ENCODE data around the gene SYT6. TPM values are rescaled to one million over a fixed set of nuclear protein-coding genes. Genes with fewer than 3 reads are reported as not detected.

Gene SYT6
- total RNA-seq, 1 donor from 2014 or later, result not detected

GRCh38 chr1:114154146-114154962, 685 bp upstream of the SYT6 start:
- Histone ChIP-seq H3K36me3 (no peaks in the 10 kb centered on the region), H3K27ac (replicated peaks) (no peak overlapping the region), H3K9me3 (replicated peaks) (no peaks in the 10 kb centered on the region), H3K4me1 (peaks cover 33% of the 10 kb centered on the region), H3K27me3 (ENCODE audit: low read depth) (peaks cover 100% of the 10 kb centered on the region), H3K4me3 (peak overlapping the region; percentile 65)
- TF ChIP-seq, protein P1, sequence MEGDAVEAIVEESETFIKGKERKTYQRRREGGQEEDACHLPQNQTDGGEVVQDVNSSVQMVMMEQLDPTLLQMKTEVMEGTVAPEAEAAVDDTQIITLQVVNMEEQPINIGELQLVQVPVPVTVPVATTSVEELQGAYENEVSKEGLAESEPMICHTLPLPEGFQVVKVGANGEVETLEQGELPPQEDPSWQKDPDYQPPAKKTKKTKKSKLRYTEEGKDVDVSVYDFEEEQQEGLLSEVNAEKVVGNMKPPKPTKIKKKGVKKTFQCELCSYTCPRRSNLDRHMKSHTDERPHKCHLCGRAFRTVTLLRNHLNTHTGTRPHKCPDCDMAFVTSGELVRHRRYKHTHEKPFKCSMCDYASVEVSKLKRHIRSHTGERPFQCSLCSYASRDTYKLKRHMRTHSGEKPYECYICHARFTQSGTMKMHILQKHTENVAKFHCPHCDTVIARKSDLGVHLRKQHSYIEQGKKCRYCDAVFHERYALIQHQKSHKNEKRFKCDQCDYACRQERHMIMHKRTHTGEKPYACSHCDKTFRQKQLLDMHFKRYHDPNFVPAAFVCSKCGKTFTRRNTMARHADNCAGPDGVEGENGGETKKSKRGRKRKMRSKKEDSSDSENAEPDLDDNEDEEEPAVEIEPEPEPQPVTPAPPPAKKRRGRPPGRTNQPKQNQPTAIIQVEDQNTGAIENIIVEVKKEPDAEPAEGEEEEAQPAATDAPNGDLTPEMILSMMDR (IDR thresholded peaks at IDR 0.05; ENCODE audit: borderline replicate concordance), result no peak
- intact Hi-C loops (cut with micrococcal nuclease), result no loop called here
- no peak for DNase-seq

DNA sequence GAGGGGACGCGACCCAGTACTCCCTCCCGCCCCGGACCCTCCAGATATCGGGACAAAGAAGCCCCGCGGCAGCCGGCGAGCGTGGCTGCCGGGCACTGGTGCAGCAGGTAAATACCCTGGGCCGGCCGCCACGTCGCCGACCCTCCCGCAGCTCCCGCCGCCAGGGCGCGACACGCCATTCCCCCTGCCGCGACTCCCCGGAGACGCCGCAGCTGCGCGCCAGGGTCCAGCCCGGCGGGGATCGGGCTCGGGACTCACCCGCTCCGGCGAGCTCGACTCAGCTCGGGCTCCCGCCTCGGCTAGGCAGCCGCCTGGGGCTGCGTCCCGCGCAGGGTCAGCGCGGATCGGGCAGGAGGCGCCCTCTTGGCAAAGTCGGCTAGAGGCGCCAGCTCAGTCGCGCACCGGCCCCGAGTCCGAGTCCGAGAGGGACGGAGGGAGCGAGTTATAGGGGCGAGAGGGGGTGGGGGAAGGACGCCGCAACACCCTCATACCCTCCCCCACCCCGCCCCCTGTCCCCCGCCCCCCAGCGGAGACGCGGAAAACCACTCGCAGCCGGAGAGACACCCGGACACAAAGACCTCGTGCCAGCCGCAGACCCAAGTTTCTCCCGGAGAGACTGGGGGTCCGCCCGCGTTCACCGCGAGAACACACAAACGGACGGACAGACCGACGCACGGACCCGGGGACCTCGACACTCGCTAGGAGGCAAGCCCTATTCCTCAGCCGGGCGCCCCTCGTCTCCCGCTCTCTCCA, 985 bp downstream of the SYT6 start:
- Histone ChIP-seq H3K4me1 (peaks cover 33% of the 10 kb centered on the region), H3K27ac (replicated peaks) (no peak overlapping the region), H3K9me3 (replicated peaks) (no peaks in the 10 kb centered on the region), H3K4me3 (peak overlapping the region; percentile 65), H3K36me3 (no peaks in the 10 kb centered on the region), H3K27me3 (ENCODE audit: low read depth) (peaks cover 98% of the 10 kb centered on the region)
- intact Hi-C loops (cut with micrococcal nuclease), result no loop called here
- TF ChIP-seq, protein P1 (IDR thresholded peaks at IDR 0.05; ENCODE audit: borderline replicate concordance), result peak; percentile 23
- DNase-seq, result peak; percentile 33

DNA sequence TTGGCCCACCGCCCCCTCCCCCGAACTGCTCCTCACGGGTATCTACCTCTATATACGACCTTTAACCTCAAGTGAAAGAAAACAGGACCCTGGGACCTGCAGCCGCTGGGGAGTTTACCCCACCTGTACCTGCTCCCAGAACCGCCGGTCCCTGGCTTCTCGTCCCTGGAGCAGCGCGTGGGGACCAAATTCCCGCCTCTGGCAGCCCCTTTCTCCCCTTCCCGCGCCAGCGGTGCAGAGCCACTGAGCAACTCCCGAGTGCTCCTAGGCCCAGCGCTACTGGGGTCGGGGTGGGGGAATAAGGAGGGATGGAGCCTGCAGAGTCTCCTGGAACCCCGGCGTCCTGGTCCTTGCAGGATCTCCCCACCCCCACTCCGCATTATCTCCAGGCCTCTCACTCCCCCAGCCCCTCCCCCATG, 1.6 kb downstream of the SYT6 start:
- peaks cover 33% of the 10 kb centered on the region for H3K4me1 ChIP-seq
- H3K9me3 ChIP-seq (replicated peaks), result no peaks in the 10 kb centered on the region
- H3K27me3 ChIP-seq (ENCODE audit: low read depth), result peaks cover 98% of the 10 kb centered on the region
- TF ChIP-seq, protein P1 (IDR thresholded peaks at IDR 0.05; ENCODE audit: borderline replicate concordance), result no peak
- intact Hi-C loops (cut with micrococcal nuclease), result no loop called here
- H3K36me3 ChIP-seq, result no peaks in the 10 kb centered on the region
- H3K4me3 ChIP-seq, result peak overlapping the region; percentile 65
- DNase-seq, result no peak
- H3K27ac ChIP-seq (replicated peaks), result no peak overlapping the region

DNA sequence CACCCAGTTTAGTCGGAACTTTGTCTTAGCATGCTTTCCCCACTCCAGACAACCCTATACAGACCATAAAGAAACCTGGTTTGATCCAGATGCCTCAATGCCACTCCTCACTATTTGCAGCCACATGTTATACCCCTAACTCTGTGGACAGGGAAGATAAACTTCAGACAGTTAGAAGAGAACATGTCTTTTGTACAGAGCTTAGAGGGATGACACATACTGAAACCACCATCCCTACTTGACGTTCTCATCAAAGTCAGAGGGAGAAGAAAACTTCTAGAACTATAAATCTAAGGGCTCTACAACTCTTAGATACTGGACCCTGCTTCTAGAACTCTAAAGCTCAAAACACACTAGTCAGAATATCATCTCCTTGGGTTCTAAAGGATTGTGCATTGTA, 3.7 kb downstream of the SYT6 start:
- H3K4me1 ChIP-seq, result peaks cover 32% of the 10 kb centered on the region
- H3K4me3 ChIP-seq, result no peak overlapping the region
- no peak overlapping the region for H3K27ac ChIP-seq (replicated peaks)
- TF ChIP-seq, protein P1 (IDR thresholded peaks at IDR 0.05; ENCODE audit: borderline replicate concordance), result no peak
- H3K27me3 ChIP-seq (ENCODE audit: low read depth), result peaks cover 98% of the 10 kb centered on the region
- no peaks in the 10 kb centered on the region for H3K9me3 ChIP-seq (replicated peaks)
- H3K36me3 ChIP-seq, result no peaks in the 10 kb centered on the region
- DNase-seq, result no peak
- intact Hi-C loops (cut with micrococcal nuclease), result no loop called here

- no peak for DNase-seq
- TF ChIP-seq, protein P1 (IDR thresholded peaks at IDR 0.05; ENCODE audit: borderline replicate concordance), result no peak
- Histone ChIP-seq H3K9me3 (replicated peaks) (no peaks in the 10 kb centered on the region), H3K4me1 (peaks cover 24% of the 10 kb centered on the region), H3K4me3 (no peak overlapping the region), H3K27me3 (ENCODE audit: low read depth) (peaks cover 98% of the 10 kb centered on the region), H3K36me3 (no peaks in the 10 kb centered on the region), H3K27ac (replicated peaks) (no peak overlapping the region)
- intact Hi-C loops (cut with micrococcal nuclease), result no loop called here
Observed at GRCh38 chr1:114149211-114149610, 4.5 kb downstream of the SYT6 start.
